ENCODE results near the gene AFF3. TPM values are rescaled to one million over a fixed set of nuclear protein-coding genes. Genes with fewer than 3 reads are reported as not detected.

AFF3 gene
- total and polyA plus RNA-seq, 2 of the 8 experiments (the other 6 are each of a cell fraction or from before 2014, with no cell fraction given), result 0.27 to 3.0 TPM

GRCh38 chr2:99552529-99552928 lies 589.9 kb downstream of the AFF3 start:
- H3K9ac ChIP-seq (replicated peaks in 1 of 4; ENCODE audit: extremely low read depth in 1 of 4, low read depth in 3 of 4, low read length in 3 of 4), result no peak overlapping the region
- no peak overlapping the region for H4K8ac ChIP-seq (ENCODE audit: extremely low read depth, insufficient read depth, low read length)
- no peak overlapping the region for H2BK120ac ChIP-seq (replicated peaks; ENCODE audit: low read depth, low read length)
- 86% methylated on average over 2 of the region's 2 CpGs; no CpG with 5 or more reads in 1 of the 2 experiments for WGBS, 2 experiments (ENCODE audit: extremely low coverage in 1 of 2, insufficient coverage in 1 of 2, insufficient read length in 1 of 2, insufficient replicate concordance in 2 of 2, low coverage in 1 of 2, low lambda C conversion rate in 2 of 2, missing lambda C conversion rate in 1 of 2)
- no peaks in the 10 kb centered on the region for H3K79me2 ChIP-seq (ENCODE audit: control insufficient read depth in 1 of 2, insufficient read depth in 2 of 2, low read length in 2 of 2)
- H2BK15ac ChIP-seq (ENCODE audit: low read length), result no peak overlapping the region
- no peak overlapping the region for H3K4ac ChIP-seq (replicated peaks; ENCODE audit: insufficient read length, low read depth, low read length)
- H3K14ac ChIP-seq (ENCODE audit: insufficient read length), result no peak overlapping the region
- H3K4me1 ChIP-seq (replicated peaks in 1 of 4; ENCODE audit: control insufficient read depth in 3 of 4, insufficient read depth in 4 of 4, low read length in 3 of 4), result peaks cover 4 to 18% (median 12%) of the 10 kb centered on the region in 4 experiments; a peak in 6 of 7 replicates
- no peaks in the 10 kb centered on the region for H3K36me3 ChIP-seq (ENCODE audit: control insufficient read depth in 2 of 4, insufficient read depth in 4 of 4, low read length in 3 of 4)
- no peak overlapping the region for H2AK5ac ChIP-seq (ENCODE audit: low read depth, low read length)
- H3K79me1 ChIP-seq (ENCODE audit: low read depth, low read length), result no peaks in the 10 kb centered on the region
- no peaks in the 10 kb centered on the region; the same call in 1 of the 2 replicates for H3K23me2 ChIP-seq (ENCODE audit: low read depth, low read length)
- ChIA-PET POLR2A (ENCODE audit: partially characterized antibody) (interaction anchor here (0.5 kb wide), 1 partner anchor 492 kb away, joined by 3 read pairs; no protein-coding TSS in a partner anchor), CTCF (ENCODE audit: partially characterized antibody) (interaction anchor here (1.2 to 1.4 kb wide), 2 partner anchors 216 to 694 kb away, joined by 3 read pairs; partner anchors contain the start of gene EIF5B)
- H2BK12ac ChIP-seq (ENCODE audit: low read depth, low read length), result no peak overlapping the region
- H3K27me3 ChIP-seq (replicated peaks in 1 of 4; ENCODE audit: control insufficient read depth in 3 of 4, extremely low read depth in 1 of 4, insufficient read depth in 3 of 4, low read length in 3 of 4), result no peaks in the 10 kb centered on the region
- no peak overlapping the region for H3K23ac ChIP-seq (ENCODE audit: insufficient read length)
- H2BK5ac ChIP-seq (ENCODE audit: low read depth, low read length), result no peak overlapping the region
- FAIRE-seq (no peak), DNase-seq (ENCODE audit: low read depth in 1 of 2, low spot score in 2 of 2) (no peak)
- no peak overlapping the region for H3K4me2 ChIP-seq (ENCODE audit: insufficient read depth in 1 of 2, low read depth in 2 of 2, low read length in 2 of 2)
- H2BK20ac ChIP-seq (ENCODE audit: low read length), result no peak overlapping the region
- H4K91ac ChIP-seq (replicated peaks; ENCODE audit: insufficient read length, low read length), result no peak overlapping the region
- no peak overlapping the region for H2AFZ ChIP-seq (ENCODE audit: low read length)
- no peak overlapping the region for H3K4me3 ChIP-seq (ENCODE audit: extremely low read depth in 1 of 4, insufficient read depth in 2 of 4, low read depth in 3 of 4, low read length in 4 of 4)
- no peaks in the 10 kb centered on the region for H4K20me1 ChIP-seq (replicated peaks in 1 of 2; ENCODE audit: control insufficient read depth in 1 of 2, insufficient read depth in 2 of 2, low read length in 2 of 2)
- H3K9me3 ChIP-seq (ENCODE audit: insufficient read depth in 2 of 2, low read depth in 1 of 2, low read length in 1 of 2), result no peaks in the 10 kb centered on the region
- H4K5ac ChIP-seq (ENCODE audit: insufficient read length, low read depth, low read length), result no peak overlapping the region
- H3K27ac ChIP-seq (ENCODE audit: low read depth, low read length), result no peak overlapping the region
- no peak overlapping the region for H3K56ac ChIP-seq (replicated peaks; ENCODE audit: insufficient read length, low read depth, low read length)
- no peak overlapping the region for H3K18ac ChIP-seq (ENCODE audit: extremely low read depth, low read length)
- no peak for TF ChIP-seq CHD2 (IDR thresholded peaks at IDR 0.05; ENCODE audit: low read length)
- no peak for TF ChIP-seq ATF3 (IDR thresholded peaks at IDR 0.05; ENCODE audit: insufficient read depth, low read depth, low read length)
- TF ChIP-seq PHF8 (conservative IDR thresholded peaks at IDR 0.05; ENCODE audit: low read depth, low read length), result no peak
- TF ChIP-seq BCL11A (IDR thresholded peaks at IDR 0.05; ENCODE audit: low read depth in 2 of 2, low read length in 2 of 2), result no peak
- no peak for TF ChIP-seq EP300 (IDR thresholded peaks at IDR 0.05; ENCODE audit: borderline replicate concordance in 1 of 2, low read depth in 2 of 2, low read length in 2 of 2)
- TF ChIP-seq TAF7 (optimal IDR thresholded peaks at IDR 0.05; ENCODE audit: borderline replicate concordance, low read depth, low read length), result no peak
- TF ChIP-seq TAF1 (IDR thresholded peaks at IDR 0.05; ENCODE audit: low read depth, low read length), result no peak
- TF ChIP-seq HDAC2 (IDR thresholded peaks at IDR 0.05; ENCODE audit: borderline replicate concordance in 1 of 2, low read depth in 2 of 2, low read length in 2 of 2), result no peak
- TF ChIP-seq RXRA (IDR thresholded peaks at IDR 0.05; ENCODE audit: insufficient read depth, low read depth, low read length), result no peak
- TF ChIP-seq CTBP2 (IDR thresholded peaks at IDR 0.05; ENCODE audit: borderline replicate concordance, insufficient read depth, insufficient read length, low read length), result no peak
- TF ChIP-seq RNF2 (IDR thresholded peaks at IDR 0.05; ENCODE audit: borderline replicate concordance, low read depth, low read length, missing control alignments, poor library complexity, severe bottlenecking), result no peak
- no peak for TF ChIP-seq BRCA1 (IDR thresholded peaks at IDR 0.05; ENCODE audit: low read depth, low read length)
